Pulmonary artery endothelial cell (primary cell): Measurements from ENCODE around the gene DAPK2. TPM values are rescaled to one million over a fixed set of nuclear protein-coding genes. Genes with fewer than 3 reads are reported as not detected.

ENCODE experiments used
- DNase-seq: peaks from one replicate; pipeline ENCODE4 v3.0.0-alpha.2; 2011; ENCODE audit warnings: low read depth, low spot score
- total RNA-seq: library from RNA; depleted of rRNA; stranded (reverse); fragments of >200 nt; gene quantifications from 2 replicates; pipeline ENCODE4 v1.2.3, GENCODE V29; 2014

The DAPK2 gene
- total RNA-seq, 1 donor from 2014 or later: 5.3 TPM

DNA sequence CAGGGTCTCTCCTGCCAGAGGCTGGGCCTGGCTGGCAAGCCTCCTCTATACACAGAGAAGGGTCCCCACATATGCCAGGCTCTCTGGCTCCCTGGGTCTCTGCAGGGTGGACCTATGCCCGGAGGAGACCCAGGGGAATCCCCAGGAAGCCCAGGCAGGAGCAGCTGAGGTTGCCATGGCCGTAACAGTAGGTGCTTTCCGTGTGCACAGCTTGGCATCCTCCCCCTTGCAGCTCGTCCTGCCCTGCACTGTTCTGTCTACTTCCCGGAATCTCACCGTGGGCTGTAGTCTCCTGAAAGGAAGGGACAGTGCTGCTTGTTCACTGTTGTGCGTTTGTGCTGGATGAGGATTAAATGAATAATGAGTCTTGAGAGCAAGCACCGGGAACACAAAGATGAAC lies 47.8 kb downstream of the DAPK2 start:
- DNase-seq: no peak

DNA sequence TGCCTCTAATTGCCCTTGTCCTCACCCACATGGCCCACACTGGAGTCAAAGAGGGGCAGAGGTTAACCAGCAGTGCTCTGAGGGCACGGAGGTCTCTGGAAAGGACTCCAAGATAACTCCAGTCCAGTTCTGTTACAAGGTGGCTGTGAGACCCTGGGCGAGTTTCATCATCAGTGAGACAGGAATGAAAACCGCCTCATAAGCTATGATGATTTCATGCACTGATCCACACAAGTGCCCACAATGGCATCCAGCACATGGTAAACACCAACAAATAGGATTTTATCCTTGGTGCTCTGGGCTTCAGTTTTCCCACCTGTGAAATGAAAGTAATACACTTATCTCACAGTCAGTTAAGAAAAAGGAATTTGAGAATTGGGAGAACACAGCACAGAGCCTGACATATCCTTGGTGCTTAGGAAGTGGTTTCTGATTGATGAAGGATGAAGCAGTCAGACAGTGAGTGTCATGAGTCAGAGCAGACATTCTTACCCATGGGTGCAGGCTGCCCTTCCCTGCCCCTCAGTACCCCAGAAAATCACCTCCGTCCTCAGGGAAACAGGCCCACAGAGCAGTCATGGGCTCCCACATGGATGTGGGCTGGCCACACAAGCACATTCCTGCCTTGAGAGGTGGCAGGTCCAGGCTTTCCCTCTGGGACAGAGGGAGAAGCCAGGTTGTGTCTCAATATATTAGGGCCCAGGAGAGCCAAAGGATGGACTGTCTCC lies 48.4 kb downstream of the DAPK2 start:
- DNase-seq: no peak

DNA sequence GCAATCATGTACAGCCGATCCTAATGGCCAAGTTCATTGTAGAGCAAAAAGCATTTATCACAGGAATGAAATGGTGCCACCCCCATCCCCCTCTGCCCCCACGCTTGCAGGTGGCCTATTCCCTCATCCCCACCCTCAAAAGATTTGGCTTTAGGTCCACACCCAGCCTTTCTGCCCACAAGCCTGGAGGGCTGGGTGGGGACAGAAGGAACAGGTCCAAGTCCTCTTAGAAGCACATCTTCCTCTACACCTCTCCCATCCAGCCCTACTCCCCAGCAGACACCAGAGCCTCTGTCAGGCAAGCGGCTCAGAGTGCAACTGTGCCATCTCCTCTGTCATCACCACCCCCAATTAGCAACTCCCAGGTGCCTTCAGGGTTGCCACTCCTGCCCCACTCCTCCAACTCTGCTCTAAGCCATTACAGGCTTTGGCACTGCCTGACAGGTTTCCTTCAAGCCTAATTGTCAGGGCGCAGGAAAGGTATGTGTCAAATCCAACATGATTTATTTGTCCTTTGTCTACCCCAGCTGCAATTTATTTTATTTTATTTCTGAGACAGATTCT lies 49.4 kb downstream of the DAPK2 start:
- DNase-seq: no peak

- DNase-seq: no peak
Measured at GRCh38 chr15:63995789-63996188, 50.5 kb downstream of the DAPK2 start.

GRCh38 chr15:63994073-63994600 lies 52.1 kb downstream of the DAPK2 start:
- DNase-seq: no peak

DNA sequence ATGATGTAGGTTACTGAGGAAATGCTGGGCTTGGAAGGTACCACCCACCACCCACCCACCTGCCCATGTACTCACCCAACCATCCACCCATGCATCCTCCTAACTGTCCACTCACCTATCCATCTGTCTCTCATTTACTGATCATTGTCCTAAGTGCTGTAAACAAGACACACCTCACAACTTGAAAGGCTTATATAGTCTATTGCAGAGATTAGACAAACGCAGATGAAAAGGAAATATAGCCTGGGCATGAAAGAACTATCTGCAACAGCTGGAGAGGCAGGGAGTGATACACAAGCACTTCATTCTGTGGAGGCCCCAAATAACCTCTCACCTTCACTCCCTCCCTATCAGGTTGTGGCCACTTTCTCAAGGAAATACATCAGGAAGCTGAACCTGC lies 54.0 kb downstream of the DAPK2 start:
- DNase-seq: no peak

- DNase-seq: no peak
Measured at GRCh38 chr15:63991706-63992105, 54.6 kb downstream of the DAPK2 start.

- DNase-seq: no peak
Measured at GRCh38 chr15:63990454-63990853, 55.8 kb downstream of the DAPK2 start.

GRCh38 chr15:63987796-63988378 lies 58.4 kb downstream of the DAPK2 start:
- no peak for DNase-seq

GRCh38 chr15:63986751-63987341 lies 59.4 kb downstream of the DAPK2 start:
- DNase-seq: no peak

DNA sequence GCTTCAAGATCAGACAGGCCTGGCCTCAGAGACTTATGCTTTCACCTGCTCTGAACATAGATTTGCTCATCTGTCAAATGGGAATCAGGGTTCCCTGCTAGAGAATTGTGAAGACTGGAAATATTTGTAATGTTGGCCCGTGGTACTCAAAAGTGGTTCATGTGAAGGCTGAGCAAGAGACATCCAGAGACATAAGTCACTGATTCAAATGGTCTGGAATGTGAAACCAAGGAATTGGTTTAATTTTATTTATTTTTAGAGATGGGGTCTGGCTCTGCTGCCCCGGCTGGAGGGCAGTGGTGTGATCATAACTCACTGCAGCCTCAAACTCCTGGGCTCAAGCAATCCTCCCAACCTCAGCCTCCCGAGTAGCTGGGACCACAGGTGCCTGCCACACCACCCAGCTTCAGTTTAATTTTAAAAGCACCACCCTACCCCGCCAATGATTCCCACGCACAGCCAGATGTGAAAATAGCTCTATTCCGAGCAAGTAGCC lies 60.1 kb downstream of the DAPK2 start:
- no peak for DNase-seq

DNA sequence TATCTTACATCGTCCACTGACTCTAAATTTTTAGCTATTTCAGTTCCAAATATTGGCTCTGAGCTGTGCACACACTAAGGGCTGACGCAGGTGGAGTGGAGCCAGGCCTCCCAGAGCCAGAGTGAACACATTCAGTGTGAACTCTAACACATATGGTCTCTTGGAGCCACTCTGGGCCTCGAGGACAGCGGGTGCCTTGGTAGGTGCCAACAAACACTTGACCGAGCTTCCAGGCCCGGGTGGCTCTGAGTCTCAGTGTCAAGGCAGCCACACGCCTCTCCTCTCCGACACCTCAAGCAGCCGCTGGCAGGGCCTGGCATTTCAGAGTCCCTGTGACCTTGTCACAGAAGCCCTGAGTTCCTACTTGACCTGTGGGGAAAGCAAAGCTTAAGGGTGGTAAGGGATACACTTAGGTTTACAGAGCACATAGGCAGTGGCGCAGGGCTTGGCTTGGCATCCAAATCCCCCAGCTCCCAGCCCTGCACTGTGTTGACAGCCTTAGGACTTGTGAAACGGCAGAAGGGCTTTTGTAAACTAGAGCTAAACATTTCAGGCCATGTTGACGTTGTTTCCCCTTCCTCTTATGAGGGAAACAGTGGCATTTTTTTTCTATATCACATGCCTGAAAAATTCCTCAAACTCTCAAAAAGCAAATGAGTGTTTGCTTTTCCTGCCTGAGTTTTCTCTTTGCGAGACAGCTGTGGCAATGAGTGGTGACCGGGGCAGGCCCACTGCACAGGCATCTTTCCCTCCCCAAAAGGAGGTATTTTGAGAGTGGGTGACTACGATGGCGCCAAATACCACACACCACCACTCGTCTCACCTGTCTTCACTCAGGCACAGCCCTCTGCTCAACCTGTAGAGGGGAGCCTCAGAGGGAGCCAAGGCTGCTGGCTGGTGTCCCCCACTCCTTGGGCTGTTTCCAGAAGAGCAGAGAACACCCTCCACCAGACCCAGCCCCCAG lies 60.8 kb downstream of the DAPK2 start:
- no peak for DNase-seq

- DNase-seq: no peak
Measured at GRCh38 chr15:63984331-63984730, 62.0 kb downstream of the DAPK2 start.

- no peak for DNase-seq
Measured at GRCh38 chr15:63983061-63983711, 63.1 kb downstream of the DAPK2 start.

GRCh38 chr15:63982381-63982854 lies 63.9 kb downstream of the DAPK2 start:
- DNase-seq: no peak

DNA sequence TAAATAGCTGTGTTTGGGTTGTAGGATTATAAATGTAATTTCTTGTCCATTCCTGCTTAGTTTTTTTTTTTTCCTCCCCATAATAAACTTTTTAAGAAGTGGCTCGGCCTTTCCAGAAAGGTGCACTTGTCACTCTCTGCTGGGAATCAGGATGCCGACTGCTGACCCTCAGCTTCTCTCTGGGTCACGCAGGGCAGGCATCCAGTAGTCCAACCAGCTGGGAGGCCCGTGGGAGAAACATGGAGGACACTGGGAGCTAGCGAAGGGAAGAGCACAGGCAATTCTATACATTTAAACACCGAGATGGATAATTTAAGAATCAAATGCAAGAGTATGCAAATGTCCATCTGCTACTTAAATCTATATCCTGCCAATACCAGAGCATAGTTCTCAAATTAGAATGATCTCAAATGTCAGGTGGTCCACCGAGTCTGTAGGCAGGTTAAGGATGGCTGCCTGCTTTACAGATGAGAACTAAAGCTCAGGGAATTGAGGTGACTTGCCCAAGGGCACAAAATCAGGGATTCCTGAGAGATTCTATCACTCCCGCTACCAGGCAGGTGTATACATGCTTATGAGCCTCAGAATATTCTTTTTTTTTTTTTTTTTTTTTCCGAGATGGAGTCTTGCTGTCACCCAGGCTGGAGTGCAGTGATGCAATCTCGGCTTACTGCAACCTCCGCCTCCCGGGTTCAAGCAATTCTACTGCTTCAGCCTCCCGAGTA lies 64.5 kb downstream of the DAPK2 start:
- DNase-seq: no peak

GRCh38 chr15:63979262-63979793 lies 67.0 kb downstream of the DAPK2 start:
- no peak for DNase-seq

GRCh38 chr15:63978511-63979261 lies 67.6 kb downstream of the DAPK2 start:
- no peak for DNase-seq

- no peak for DNase-seq
Measured at GRCh38 chr15:63977119-63977518, 69.2 kb downstream of the DAPK2 start.
